ENCODE results near the gene RRP8. TPM values are rescaled to one million over a fixed set of nuclear protein-coding genes. Genes with fewer than 3 reads are reported as not detected.

RRP8 gene
- total RNA-seq, 4 donors from 2014 or later: 13.9 to 34.1 (median 18.2) TPM

DNA sequence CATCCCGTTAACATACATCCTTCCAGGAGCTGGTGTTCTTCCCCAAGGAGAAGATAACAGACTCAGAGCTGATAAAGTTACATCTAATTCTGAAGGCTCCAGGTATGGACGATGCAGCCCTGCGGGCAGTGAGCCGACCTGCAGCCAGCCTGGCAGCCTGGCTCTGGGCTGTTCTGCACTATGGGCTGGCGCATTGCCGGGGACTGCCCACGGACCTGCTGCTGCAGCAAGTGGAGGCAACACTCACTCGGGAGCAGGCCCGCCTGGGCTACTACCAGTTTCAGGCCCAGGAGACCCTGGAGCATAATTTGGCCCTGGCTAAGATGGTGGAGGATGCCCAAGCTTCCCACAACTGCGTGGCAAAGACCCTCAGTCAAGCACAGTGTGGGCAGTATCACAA, 39.7 kb downstream of the RRP8 start:
- no peaks in the 10 kb centered on the region for H3K27me3 ChIP-seq
- no peak overlapping the region for H3K4me3 ChIP-seq
- peaks cover 0 to 3% (median 0%) of the 10 kb centered on the region in 4 donors for H3K4me1 ChIP-seq
- DNase-seq (ENCODE audit: low spot score in 2 of 2): no peak
- no peak overlapping the region for H3K27ac ChIP-seq
- TF ChIP-seq POLR2A (IDR thresholded peaks at IDR 0.05): no peak
- TF ChIP-seq EP300 (IDR thresholded peaks at IDR 0.05): no peak
- TF ChIP-seq, protein P1, sequence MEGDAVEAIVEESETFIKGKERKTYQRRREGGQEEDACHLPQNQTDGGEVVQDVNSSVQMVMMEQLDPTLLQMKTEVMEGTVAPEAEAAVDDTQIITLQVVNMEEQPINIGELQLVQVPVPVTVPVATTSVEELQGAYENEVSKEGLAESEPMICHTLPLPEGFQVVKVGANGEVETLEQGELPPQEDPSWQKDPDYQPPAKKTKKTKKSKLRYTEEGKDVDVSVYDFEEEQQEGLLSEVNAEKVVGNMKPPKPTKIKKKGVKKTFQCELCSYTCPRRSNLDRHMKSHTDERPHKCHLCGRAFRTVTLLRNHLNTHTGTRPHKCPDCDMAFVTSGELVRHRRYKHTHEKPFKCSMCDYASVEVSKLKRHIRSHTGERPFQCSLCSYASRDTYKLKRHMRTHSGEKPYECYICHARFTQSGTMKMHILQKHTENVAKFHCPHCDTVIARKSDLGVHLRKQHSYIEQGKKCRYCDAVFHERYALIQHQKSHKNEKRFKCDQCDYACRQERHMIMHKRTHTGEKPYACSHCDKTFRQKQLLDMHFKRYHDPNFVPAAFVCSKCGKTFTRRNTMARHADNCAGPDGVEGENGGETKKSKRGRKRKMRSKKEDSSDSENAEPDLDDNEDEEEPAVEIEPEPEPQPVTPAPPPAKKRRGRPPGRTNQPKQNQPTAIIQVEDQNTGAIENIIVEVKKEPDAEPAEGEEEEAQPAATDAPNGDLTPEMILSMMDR (IDR thresholded peaks at IDR 0.05): no peak
- WGBS, 2 donors: 71 to 91% methylated on average over 8 to 10 of the region's 10 CpGs
- no peaks in the 10 kb centered on the region for H3K9me3 ChIP-seq
- H3K36me3 ChIP-seq: peaks cover 0 to 73% (median 0%) of the 10 kb centered on the region in 3 donors

DNA sequence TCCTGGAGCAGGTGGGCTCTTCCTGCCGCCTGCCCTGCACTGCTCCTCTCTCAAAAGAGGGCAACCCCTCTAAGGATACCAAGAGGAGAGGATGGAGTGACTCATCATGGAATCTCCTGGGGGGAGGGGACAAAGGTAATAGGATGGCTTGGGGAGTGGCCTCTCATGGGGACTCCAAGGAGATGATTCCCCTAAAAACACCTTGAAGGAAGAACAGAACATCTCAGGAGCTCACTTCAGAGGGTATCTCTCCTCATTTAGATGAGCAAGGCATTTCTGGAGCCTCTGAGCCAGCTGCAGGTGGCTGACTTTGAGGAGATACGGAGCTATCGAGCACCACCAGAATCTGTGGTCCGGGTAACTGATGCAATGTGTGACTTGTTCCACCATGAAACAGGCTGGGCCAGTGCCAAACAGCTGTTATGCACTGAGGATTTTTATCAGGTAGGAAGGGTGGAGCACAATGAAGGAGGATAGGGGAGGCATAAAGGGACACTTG, 40.2 kb downstream of the RRP8 start:
- H3K4me1 ChIP-seq: no peaks in the 10 kb centered on the region
- DNase-seq (ENCODE audit: low spot score in 2 of 2): no peak
- no peaks in the 10 kb centered on the region for H3K27me3 ChIP-seq
- H3K4me3 ChIP-seq: no peak overlapping the region
- peaks cover 0 to 78% (median 0%) of the 10 kb centered on the region in 3 donors for H3K36me3 ChIP-seq
- H3K9me3 ChIP-seq: no peaks in the 10 kb centered on the region
- WGBS, 2 donors: 95 to 98% methylated on average over 4 of the region's 4 CpGs
- H3K27ac ChIP-seq: no peak overlapping the region
- TF ChIP-seq EP300 (IDR thresholded peaks at IDR 0.05) (no peak), POLR2A (IDR thresholded peaks at IDR 0.05) (no peak)
- TF ChIP-seq, protein P1 (IDR thresholded peaks at IDR 0.05): no peak

DNA sequence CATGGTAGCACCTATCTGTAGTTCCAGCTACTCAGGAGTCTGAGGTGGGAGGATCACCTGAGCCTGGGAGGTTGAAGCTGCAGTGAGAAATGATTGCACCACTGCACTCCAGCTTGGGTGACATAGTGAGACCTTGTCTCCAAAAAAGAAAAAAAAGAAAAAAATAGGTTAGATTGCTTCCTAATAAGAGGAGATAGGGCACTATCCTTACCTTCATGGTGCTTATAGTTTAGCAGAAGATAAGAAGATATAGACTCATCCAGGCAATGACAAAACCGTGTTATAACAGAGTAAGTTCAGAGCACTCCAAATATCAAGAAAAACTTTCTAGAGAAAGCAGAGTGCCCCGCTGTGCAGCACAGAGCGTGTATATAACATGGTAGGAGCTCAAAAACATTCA, 42.1 kb downstream of the RRP8 start:
- no peak overlapping the region for H3K27ac ChIP-seq
- no peak overlapping the region for H3K4me3 ChIP-seq
- TF ChIP-seq, protein P1 (IDR thresholded peaks at IDR 0.05): no peak
- TF ChIP-seq POLR2A (IDR thresholded peaks at IDR 0.05) (no peak), EP300 (IDR thresholded peaks at IDR 0.05) (no peak)
- 94 to 96% methylated on average over 3 of the region's 3 CpGs for WGBS, 2 donors
- no peaks in the 10 kb centered on the region for H3K27me3 ChIP-seq
- H3K36me3 ChIP-seq: peaks cover 0 to 77% (median 0%) of the 10 kb centered on the region in 3 donors
- H3K9me3 ChIP-seq: no peaks in the 10 kb centered on the region
- no peak for DNase-seq (ENCODE audit: low spot score in 2 of 2)
- H3K4me1 ChIP-seq: no peaks in the 10 kb centered on the region

DNA sequence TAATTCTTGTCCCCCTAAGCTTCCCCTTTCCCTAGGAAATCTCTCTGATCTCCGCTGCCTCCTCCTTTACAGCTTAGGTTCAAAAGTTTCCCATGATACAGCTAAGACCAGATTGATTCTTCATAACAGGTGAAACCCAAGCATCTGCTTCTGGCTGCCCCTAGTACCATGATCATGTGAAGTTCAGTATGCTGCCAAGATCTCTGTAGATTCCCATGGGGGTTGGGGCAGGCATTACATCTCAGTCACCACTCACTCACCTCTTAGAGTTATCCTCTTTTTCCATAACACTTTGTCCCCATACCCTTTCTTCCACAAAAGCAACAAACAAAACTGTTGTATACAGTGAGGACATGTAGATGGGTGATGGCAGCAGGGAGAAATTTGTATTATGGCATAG, 44.0 kb downstream of the RRP8 start:
- Histone ChIP-seq H3K27me3 (no peaks in the 10 kb centered on the region), H3K36me3 (peaks cover 0 to 68% (median 0%) of the 10 kb centered on the region in 3 donors), H3K4me3 (no peak overlapping the region), H3K9me3 (no peaks in the 10 kb centered on the region), H3K27ac (no peak overlapping the region), H3K4me1 (no peaks in the 10 kb centered on the region)
- no peak for DNase-seq (ENCODE audit: low spot score in 2 of 2)
- WGBS, 2 donors: 100% methylated on average over 1 of the region's 1 CpG
- TF ChIP-seq POLR2A (IDR thresholded peaks at IDR 0.05): no peak
- TF ChIP-seq, protein P1 (IDR thresholded peaks at IDR 0.05): no peak
- no peak for TF ChIP-seq EP300 (IDR thresholded peaks at IDR 0.05)

DNA sequence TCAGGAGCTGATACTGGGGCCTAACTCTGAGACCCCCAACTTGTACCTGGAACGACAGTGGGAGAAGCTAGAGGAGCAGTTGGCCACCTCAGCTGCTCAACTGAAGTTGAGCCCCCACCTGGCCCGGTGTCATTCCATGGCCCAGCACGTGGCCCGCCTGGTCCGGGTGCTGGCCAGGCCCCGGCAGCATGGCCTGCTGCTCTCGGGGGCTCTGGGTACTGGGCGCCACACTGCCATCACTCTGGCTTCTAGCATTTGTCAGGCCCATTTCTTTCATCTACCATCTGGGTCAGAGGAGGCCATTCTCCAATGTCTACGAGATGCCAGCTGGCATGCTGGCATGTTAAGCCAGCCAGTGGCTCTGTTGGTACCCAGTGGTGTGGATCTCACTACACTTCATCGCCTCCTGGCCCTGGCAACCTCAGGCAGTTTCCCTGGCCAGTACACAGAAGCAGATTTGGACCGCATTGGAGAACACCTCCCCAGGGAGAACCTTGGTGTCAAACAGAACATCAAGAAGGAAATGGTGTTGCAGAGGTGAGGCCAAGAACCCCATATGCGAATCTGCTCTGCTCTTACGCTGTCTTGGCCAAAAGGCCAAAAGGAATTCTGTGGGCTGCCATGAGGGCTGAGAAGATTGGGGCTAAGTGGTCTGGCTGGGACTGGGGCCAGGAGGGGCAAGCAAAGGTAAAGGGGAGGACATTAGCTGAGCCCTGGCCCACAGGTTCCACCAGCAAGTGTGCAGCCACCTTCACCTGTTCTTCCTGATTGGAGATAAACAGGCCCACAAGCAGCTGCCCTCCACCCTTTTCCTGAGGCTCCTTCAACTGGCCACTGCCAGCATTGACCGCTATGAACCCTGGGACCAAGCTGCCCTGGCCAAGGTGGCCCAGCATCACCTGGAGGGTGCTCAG, 45.4 kb downstream of the RRP8 start:
- no peak overlapping the region for H3K4me3 ChIP-seq
- H3K27ac ChIP-seq: no peak overlapping the region
- no peaks in the 10 kb centered on the region for H3K9me3 ChIP-seq
- no peaks in the 10 kb centered on the region for H3K27me3 ChIP-seq
- no peak for TF ChIP-seq POLR2A (IDR thresholded peaks at IDR 0.05)
- TF ChIP-seq, protein P1 (IDR thresholded peaks at IDR 0.05): no peak
- TF ChIP-seq EP300 (IDR thresholded peaks at IDR 0.05): no peak
- WGBS, 2 donors: 96 to 97% methylated on average over 13 of the region's 14 CpGs
- peaks cover 0 to 55% (median 0%) of the 10 kb centered on the region in 3 donors for H3K36me3 ChIP-seq
- peak in 1 of 2 donors; percentile 1 for DNase-seq (ENCODE audit: low spot score in 2 of 2)
- H3K4me1 ChIP-seq: no peaks in the 10 kb centered on the region

Measured in tibial nerve (tissue), 4 donors.